HG02884 (cell line): ENCODE data around the gene SECISBP2.
A peak's percentile ranks its signal among the peaks of the same experiment; 100 is the strongest.
"Not testable (repeated sequence)": the region's sequence is repeated elsewhere in the genome, so short reads cannot be mapped to it uniquely, and the experiment has no call there.

ENCODE experiments used
- ATAC-seq: cut with Tn5 transposase; IDR thresholded peaks from one replicate; pipeline ENCODE4 v1.9.1; 2021; ENCODE audit warnings: mild to moderate bottlenecking, moderate library complexity; ENCODE audit not compliant: unreplicated experiment

SECISBP2 gene

GRCh38 chr9:89309608-89310474 lies 8.5 kb upstream of the SECISBP2 start:
- no peak for ATAC-seq

GRCh38 chr9:89310475-89311345 lies 7.6 kb upstream of the SECISBP2 start, which contains the start of gene CKS2:
Gene CKS2 (plus strand): TSS chr9:89311195. CDS start chr9:89311293, 98 bp downstream.
- ATAC-seq = peak; percentile 89

DNA sequence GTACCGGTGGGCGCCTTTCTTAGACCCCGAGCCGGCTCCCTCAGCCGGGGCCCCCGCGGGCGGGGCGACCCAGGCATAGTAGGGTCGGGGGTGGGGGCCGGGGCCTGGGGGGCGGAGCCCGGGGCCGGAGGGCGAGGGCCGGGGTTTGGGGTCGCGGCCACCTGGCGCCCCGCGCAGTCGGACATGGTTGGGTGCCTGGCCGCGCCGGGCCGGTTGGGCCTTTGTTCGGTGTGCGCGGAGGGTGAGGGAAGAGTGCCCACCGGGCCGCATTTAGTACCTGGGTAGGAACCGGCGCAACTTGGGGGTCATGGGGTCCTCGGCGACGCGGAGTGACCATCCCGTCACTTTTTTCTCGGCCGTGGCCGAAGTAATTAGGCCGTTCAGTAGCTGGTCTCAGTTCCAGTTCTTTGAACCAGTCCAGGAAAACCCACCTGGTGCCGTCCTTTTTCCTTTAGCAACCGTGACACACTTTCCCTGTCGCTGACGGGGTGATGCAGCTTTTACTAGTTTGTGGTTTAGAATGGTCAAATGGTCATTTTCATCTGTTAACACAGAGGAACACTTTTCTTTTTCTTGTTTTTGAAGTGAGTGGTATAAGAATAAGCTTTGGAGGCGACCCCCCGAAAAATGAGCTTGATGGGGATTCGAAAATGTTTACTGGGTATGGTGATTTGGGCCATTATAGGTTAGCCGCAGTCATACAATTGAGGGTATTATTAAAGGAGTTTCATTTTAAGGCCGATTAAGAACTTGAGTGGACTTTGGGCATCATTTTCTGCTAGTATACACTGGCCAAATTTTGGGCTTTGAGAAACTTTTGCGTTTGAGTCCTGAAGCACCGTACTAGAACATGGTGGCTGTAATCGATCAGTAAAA lies 6.7 kb upstream of the SECISBP2 start:
- ATAC-seq = no peak

- no peak for ATAC-seq
Measured at GRCh38 chr9:89312222-89312571, 6.1 kb upstream of the SECISBP2 start.

GRCh38 chr9:89313842-89314241 lies 4.5 kb upstream of the SECISBP2 start:
- ATAC-seq = no peak

- no peak for ATAC-seq
Measured at GRCh38 chr9:89314955-89315354, 3.3 kb upstream of the SECISBP2 start.

- ATAC-seq = no peak
Measured at GRCh38 chr9:89315482-89315881, 2.8 kb upstream of the SECISBP2 start.

- no peak for ATAC-seq
Measured at GRCh38 chr9:89317282-89317681, 1.0 kb upstream of the SECISBP2 start.

- ATAC-seq = no peak
Measured at GRCh38 chr9:89319015-89319905, 960 bp downstream of the SECISBP2 start.

- no peak for ATAC-seq
Measured at GRCh38 chr9:89323390-89323789, 5.1 kb downstream of the SECISBP2 start.

GRCh38 chr9:89325733-89326132 lies 7.4 kb downstream of the SECISBP2 start:
- ATAC-seq = no peak

DNA sequence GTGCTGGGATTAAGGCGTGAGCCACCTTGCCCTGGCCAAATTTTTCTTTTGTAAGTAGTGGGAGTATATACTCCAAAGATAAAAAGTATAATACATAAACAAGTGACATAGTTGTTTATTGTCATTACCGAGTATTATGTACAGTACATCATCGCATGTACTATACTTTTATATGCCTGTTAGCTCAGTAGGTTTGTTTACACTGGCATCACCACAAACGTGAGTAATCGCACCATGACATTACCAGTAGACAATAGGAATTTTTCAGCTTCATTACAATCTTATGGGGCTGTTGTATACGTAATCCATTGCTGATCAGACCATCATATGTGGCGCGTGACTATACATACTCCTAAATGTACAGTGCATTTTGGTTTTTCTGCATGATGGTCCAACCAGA lies 9.8 kb downstream of the SECISBP2 start:
- ATAC-seq = no peak

DNA sequence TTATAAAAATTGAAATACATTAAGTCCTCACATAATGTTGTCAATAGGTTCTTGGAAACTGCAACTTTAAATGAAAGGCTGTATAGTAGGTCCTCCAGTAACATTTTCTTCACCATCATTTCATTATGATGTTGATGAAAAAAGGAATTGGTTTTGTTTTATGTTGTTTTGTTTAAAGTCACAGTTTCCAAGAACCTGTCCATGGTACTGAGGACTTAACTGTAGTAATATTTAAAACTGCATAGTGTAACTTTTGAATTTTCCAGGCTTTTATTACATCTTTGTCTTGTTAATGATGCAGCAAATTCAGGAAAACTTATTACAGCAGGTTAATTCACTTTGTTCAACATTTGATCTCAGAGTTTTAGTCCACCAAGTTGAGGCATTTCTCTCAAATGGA lies 11.6 kb downstream of the SECISBP2 start:
- no peak for ATAC-seq

DNA sequence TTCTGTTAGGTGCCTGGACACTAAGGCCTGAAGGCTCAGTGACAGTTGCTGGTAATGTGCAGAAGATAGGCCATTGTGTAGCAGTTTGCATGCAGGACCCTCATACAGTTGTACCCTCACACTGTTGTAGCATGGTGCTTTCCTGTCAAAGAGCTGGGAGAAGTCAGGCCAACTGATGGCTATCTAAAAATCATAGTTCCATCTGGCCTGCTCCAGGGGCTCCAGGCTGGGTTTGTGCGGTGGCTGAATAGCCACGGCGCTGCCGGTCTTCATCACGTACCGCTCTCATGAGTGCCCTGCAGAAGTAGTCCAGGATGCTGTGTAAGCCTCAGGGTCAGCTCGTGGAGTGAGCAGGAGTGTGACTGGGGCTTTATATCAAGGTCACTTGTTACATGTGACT lies 12.2 kb downstream of the SECISBP2 start:
- no peak for ATAC-seq

GRCh38 chr9:89339807-89340206 lies 21.5 kb downstream of the SECISBP2 start:
- ATAC-seq = no peak

GRCh38 chr9:89340332-89340731 lies 22.0 kb downstream of the SECISBP2 start:
- peak; percentile 93 for ATAC-seq

GRCh38 chr9:89342213-89342612 lies 23.9 kb downstream of the SECISBP2 start:
- no peak for ATAC-seq

DNA sequence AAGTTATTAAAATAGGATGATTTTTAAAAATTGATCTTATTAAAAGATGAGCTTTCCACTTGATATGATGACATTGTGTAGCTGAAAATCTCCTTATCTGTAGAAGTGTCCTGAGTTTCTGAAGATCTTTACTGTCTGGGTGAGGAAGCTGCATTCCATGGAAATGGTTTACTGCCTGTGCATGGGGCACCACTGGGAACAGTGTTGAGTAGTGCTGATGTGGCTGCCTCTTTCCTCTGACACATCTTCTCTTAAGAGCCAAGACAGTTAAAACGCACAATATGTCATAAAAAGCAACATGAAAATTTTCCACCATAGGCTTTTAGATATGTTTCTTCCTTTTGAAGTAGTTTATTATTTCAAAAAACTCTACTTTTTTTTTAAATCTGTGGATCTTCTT lies 24.6 kb downstream of the SECISBP2 start:
- no peak for ATAC-seq

DNA sequence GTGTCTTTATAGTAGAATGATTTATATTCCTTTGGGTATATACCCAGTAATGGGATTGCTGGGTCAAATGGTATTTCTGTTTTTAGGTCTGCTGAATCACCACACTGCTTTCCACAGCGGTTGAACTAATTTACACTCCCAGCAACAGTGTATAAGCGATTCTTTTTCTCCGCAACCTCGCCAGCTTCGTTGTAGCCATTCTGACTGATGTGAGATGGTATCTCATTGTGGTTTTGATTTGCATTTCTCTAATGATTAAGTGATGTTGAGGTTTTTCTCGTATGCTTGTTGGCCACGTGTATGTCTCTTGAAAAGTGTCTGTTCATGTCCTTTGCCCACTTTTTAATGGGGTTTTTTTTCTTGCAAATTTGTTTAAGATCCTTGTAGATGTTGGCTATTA lies 25.5 kb downstream of the SECISBP2 start:
- ATAC-seq = not testable (repeated sequence)

DNA sequence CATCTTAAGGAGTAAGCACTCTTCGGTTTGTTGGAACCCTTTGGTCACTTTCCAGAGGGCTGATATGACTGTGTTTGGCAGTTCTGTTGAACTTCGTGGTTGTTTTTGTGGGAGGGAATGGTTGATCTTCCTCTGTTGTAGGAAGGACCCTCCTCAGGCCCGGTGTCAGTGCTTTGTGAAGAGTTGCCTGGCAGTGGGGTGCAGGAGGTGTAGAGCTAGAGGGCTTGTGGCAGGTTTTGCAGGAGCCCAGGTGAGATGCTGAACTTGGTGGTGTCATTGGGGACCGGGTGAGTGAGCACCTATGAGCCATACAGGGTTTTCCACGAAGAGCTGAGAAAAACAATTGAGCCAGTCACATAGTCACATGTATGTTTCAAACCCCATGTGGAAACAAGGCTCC lies 27.2 kb downstream of the SECISBP2 start:
- no peak for ATAC-seq
